Limb (tissue), 2 donors: ENCODE measurements around the gene SLC16A9.
"Not testable (repeated sequence)": the region's sequence is repeated elsewhere in the genome, so short reads cannot be mapped to it uniquely, and the experiment has no call there.

Source experiments
- DNase-seq, 2 donors: peaks; one replicate each; pipeline ENCODE4 v3.0.0-alpha.2; 2016; ENCODE audit errors: extremely low spot score in 2 of 2

Gene SLC16A9

DNA sequence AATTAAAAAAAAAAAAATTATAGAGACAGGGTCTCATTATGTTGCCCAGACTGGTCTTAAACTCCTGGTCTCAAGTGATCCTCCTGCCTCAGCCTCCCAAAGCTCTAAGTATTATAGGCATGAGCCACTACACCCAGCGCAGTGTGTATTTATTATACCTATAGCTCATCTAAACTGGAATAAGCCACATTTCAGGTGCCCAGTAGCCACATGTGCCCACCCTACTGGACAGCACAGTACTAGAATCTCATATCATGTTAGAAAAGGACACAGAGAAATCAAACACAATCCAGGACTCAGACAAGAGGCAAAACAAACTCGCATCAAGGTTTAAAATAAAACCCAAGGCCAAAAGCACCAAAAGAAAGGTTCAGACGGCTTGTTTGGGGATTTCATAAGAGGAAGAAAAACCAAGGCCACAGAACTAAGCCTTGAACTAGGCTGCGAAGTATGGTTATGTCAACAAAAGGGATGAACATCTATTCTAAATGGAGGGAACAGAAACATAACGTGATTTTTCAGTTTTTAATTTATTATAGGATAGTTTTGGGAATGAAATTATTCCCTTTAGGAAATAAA is 32.3 kb downstream of the SLC16A9 start:
- no peak for DNase-seq

DNA sequence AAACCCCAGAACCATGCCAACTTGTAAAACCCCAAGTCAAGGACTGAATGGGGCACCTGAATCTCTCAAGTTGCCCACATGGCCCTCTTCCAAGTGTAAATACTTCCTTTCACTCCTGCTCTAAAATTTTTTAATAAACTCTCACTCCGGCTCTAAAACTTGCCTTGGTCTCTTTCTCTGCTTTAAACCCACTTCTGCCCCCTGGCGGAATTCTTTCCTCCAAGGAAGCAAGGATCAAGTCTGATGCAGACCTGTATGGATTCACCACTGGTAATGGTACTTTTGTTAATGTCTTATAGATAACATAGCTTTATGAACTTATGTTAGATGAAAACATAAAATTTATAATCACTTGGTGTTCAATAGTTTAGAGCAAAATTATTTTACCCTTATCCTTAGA is 33.8 kb downstream of the SLC16A9 start:
- DNase-seq: no peak

DNA sequence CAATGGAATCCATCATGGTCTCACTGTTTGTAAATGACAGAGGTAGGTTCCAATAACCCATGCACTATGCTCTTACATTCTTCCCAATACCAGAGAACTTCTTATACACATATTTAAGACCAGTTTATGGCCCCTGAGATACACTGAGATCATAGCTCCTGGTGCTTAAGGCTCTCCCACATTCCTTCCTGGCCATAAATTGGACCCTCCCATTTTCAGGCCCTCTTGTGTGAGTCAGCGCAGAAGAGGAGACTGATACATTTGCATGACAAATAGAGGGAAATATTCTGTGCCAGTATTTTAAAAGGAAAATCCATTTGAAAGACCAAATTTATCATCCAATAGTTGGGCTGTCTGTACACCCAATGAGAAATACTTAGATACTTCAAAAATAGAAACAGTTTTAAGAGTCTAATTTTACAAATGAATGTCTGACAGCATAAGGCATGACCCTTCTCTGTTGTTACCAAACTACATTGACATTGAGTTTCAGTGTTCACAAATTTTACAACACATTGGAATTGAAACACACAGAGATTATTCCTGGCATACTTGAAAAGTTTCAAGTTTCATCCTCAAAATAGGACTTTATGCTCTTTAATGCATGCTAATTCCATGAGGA is 35.3 kb downstream of the SLC16A9 start:
- peak in 1 of 2 donors; percentile 9 for DNase-seq

DNA sequence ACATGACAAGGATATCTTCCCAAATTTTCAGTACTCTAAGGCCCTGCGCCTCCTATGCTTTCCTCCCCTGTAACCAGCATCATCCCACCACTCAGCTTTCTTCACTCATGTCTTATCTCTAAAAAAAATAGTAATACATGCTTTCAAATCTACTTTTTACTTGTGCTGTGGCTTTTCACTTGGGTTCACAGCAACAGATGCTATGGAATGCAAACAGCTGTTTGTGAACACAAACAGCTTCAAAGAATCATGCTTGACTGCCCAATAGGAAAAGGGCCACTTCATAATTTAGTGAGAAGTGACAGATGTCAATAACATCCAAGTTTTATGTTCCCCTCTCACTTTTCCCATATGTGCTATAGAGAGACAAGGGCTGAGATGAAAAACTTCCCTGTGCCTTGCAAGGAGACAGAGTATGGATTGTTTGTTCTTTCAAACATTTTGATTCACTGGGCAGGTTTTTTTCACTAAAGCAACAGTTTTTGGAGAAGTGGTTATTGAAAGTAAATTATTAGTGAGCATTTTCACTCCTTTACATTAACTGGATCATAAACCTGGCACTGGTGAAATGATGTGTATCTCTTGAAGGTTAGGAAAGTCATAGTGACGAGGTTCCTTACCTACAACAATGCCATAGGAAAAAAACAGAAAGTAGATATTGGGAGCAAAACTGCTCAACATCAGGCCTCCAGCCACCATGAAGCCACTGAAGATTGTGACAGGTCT is 37.3 kb downstream of the SLC16A9 start:
- no peak for DNase-seq

DNA sequence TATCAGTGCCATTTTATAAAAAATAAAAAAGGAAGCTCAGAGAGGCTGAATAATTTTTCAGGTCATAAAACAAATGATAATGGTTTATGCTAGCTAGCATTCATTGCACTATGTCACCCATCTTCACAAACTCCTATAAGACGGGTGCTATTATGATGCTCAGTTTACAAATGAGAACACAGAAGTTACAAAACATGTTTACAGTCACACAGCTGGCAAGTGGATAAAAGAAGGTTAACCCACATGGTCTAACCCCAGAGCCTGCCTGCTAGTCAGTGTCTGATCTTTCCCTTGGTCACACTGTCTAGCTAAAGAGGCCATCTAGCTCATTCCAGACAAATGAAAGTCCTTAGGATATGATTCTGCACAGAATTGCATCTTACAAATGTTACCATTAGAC is 39.4 kb downstream of the SLC16A9 start:
- DNase-seq: no peak

DNA sequence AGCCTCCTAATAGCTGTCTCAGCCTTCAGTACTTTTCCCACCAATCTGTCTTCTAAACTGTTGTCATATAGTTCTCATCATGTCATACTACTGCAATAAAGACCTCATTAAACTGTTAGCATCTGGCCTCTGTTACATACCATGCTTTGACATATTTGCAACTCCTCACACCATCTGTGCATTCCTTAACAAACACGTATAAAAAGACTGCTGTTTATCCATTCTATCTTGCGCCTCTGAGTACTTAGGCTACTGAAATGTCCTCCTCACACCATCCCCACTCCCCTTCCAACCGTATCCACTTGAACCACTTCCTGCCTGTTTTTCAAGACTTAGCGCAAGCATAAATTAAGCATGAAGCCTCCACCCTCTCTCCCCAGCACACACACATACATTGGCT is 41.6 kb downstream of the SLC16A9 start:
- peak in 1 of 2 donors; percentile 15 for DNase-seq

DNA sequence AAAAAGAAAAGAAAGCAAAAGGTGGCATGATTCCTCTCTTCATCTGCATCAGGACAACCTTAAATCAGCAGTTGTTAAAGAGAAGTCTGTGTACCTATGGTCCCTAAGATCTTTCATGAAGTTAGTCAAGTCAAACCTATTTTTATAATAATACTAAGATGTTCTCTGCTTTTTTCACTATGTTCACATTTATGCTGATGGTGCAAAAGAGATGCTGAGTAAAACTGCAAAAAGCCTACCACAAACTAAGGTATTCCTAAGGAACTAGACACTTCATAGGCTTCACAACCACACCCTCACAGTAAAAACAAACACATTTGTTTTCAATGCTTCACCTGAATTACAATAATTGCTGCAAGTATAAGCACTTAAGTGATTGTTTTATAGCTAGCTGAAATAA is 43.3 kb downstream of the SLC16A9 start:
- DNase-seq: no peak

DNA sequence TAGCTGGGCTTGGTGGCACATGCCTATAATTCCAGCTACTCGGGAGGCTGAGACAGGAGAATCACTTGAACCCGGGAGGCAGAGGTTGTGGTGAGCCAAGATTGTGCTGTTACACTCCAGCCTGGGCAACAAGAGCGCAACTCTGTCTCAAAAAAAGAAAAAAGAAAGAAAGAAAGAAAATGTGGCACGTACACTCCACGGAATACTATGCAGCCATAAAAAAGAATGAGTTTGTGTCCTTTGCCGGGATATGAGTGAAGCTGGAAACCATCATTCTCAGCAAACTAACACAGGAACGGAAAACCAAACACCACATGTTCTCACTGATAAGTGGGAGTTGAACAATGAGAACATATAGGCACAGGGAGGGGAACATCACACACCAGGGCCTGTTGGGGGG is 46.4 kb downstream of the SLC16A9 start:
- not testable (repeated sequence) for DNase-seq

DNA sequence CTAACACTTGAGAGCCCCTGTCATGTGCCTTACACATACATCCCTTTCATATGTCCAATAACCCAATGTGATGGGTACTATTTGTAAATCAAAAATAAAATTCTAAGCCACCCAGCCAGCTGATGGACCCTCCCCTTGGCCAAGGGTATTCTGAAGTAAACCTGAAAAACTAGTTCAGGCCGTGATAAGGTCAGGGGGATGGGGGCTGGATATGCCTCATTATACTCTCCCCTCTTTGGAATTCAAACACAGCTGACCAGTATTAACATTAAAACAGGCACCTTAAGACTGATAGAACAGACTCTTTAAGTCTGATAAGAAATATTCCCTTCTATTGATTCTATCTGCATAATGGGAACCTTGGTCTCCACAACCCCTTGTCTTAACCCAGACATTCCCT is 51.9 kb downstream of the SLC16A9 start:
- no peak for DNase-seq

DNA sequence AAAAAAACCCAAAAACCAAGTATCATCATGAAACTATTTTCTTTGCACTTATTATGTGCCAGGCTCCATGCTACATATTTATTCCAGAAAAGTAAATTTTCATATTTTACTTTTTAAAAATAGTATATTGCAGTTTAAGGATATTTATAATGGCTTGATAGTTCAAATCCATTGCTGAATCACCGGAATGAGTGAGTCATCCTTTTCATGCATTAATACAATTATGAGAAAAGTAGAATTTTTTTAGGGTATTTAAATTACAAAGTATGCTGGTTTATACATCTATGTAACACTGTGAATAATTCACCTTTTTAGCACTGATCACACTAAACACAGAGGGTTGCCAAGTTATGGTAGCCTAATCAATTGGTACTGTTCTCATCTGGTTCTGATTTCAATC is 54.3 kb downstream of the SLC16A9 start:
- no peak for DNase-seq

DNA sequence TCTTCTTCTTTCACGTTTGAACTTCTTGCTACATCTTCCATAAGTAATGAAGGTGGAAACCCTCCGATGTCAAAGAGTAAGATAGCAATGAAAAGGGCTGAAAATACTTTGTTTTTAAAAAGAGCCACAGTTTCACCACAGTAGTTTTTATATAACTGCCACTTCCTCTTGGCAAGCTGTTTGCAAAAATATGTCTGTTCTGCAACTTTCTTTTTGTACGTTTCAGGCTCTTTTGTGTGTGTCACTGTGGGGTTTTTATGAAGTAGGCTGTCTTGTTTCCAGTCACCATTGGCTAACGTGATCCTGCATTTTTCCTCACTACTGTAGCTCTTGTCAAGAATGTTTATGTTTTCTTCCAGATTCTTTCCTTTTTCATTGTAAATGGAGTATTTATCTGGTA is 55.6 kb downstream of the SLC16A9 start:
- DNase-seq: no peak

DNA sequence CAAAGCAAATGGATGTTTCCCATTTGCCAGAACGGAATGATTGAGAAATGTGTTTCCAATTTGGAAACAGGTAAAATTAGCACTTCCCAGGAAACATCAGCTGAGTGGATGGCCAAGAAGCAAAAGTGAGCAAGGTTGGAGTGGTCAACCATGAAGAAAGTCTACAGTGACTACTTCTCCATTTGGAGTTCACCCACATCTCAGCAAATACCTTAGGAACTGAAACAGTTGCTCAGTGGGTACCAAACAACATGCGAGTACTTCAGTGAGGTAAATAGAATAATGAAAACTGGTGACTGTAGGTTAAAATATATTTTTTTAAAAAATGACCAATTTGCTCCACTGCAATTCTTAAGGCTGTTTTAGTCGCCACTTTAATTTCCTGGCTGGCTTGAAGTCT is 57.7 kb downstream of the SLC16A9 start:
- no peak for DNase-seq

DNA sequence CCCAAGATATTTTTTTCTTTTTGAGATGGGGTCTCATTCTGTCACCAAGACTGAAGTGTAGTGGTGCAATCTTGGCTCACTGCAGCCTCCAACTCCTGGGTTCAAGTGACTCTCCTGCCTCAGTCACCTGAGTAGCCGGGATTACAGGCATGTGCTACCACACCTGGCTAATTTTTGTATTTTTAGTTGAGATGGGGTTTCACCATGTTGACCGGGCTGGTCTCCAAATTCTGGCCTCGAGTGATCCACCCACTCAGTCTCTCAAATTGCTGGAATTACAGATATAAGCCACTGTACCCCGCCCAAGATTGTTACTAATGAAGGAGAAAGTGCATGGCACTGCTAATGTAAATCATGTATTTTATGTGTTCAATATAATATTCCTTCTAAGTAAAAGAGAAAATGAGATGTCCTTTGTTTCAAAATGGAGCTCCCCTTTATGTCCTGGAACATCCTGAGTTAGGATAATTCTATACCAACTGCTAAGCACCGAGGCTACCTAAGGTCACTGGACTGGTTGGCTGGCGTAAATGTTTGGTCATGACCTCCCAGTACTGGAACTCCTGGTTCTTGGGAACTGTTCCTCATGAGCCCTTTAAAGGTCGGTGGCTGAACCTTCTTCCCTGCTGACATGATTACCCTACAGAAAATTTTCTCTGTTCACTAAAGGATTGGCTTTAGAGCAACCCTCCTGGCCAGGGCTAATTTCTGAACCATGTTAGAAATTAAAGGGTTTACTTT is 59.9 kb downstream of the SLC16A9 start:
- no peak for DNase-seq

DNA sequence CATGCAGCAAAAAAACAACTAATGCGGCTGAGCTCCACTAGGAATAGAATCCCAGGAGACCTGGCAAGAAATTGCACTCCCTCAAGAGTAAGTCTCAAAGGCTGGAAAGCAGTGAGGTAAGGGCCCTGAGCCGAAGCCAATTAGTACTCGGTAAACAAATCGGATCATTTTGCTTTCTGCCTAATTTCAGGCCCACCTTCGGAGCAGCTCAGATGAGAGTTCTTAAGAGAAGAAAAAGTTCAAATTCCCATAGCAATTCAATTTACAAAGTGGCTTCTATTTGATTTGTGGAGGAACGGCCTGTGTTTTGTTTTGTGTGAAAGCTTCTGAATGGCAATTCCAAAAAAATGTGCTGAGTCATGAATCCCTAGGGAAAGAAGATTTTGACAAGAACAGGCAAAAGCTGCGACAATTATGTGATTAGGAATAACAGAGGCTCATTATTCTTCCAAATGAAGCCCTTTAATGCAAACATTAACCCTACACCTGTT is 60.9 kb downstream of the SLC16A9 start:
- DNase-seq: no peak

DNA sequence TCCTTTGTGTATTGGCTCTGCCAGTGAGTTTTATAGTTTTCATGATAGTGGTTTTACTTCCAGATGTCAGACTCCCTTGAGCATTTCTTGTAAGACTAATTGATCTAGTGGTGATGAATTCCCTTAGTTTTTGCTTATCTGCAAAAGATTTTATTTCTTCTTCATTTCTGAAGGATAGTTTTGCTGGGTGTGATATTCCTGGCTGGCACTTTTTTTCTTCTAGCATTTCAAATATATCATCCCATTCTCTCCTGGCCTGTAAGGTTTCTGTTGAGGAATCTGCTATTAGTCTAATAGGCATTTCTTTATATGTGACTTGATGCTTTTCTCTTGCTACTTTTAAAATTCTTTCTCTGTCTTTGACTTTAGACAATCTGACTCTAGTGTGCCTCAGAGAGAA is 64.8 kb downstream of the SLC16A9 start:
- no peak for DNase-seq

DNA sequence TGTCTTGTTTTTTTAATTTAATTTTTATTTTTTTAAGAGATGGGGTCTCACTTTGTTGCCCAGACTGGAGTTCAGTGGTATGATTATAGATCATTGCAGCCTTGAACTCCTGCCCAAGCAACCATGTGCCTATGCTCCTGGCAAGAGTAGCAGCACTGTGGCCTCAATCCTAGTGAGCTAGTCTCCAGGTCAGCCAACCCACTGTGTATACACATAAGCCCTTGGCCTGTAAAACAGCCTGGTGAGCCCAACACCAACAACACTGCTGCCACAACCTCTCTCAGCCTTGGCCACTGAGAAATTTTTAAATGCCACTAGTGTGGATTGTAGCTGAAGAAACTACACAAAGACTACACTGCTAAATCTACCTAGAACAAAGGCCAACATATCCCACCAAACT is 68.0 kb downstream of the SLC16A9 start:
- not testable (repeated sequence) for DNase-seq

DNA sequence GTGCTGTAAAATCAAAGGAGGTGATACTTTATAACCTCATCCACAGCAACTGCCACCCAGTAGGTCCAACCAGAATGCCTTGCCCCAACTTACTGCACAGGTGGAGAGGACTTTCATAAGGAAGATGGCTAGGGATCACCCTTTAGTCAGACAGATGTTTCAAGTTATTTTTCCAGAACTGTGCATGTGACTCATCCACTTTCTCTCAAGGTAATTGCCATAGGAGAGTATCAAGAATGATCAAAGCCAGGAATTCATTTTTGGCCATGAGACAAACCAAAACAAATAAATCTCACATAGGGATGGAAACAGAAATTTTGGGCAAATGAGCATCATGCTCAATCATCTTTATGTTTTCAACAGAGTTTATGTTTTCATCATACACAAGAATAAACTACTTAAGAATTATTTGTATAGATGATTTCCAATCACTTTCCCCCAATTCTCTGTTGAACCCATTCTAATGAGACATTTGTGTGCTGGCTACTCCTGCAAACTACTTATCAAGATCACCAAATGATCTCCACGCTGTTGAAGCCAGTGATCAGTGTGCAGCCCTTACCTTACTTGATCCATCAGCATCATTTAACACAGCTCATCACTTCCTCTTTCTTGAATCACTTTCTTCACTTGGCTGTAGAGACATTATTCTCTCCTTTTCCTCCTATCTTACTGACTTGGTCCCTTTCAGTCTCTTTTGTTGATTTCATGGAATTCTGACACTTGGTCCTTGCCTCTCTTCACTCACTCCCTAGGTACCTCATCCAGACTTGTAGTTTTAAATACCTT is 74.0 kb downstream of the SLC16A9 start:
- no peak for DNase-seq

DNA sequence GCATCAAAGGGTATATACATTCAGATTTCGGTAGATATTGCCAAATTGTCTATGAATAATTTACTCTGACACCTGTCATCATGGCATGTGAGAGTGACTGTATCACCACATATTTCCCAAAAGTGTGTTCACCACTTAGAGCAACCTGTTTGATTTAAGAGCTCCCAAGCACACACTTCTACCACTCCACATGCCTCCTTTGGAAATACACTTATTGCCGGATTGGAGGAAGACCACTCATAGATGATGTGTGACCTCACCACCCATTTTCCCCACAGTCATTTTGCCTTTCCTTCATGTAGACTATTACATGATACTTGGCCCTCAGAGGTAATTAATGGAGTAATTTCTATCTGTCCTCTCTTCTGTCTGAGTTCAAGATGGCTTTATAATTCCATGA is 75.5 kb downstream of the SLC16A9 start:
- DNase-seq: no peak

DNA sequence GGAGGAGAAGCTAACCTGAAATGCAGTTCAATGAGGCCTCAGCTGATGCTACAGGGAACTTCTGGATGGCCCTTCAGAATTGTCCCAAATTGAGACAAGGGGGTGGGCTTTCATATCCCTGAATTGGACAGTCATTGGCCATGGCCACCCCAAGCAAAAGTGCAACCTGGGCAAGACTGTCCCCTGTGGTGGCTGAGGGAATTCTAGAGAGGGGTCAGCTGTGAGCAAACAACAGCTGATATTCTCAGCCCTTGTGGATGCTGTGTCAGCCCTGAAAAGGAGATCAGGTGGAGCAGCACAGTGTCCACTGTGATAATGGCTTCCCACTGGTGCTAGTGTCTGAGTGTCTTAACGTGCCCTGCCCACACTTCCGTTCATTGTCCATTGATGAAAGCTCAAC is 76.6 kb downstream of the SLC16A9 start:
- DNase-seq: no peak

DNA sequence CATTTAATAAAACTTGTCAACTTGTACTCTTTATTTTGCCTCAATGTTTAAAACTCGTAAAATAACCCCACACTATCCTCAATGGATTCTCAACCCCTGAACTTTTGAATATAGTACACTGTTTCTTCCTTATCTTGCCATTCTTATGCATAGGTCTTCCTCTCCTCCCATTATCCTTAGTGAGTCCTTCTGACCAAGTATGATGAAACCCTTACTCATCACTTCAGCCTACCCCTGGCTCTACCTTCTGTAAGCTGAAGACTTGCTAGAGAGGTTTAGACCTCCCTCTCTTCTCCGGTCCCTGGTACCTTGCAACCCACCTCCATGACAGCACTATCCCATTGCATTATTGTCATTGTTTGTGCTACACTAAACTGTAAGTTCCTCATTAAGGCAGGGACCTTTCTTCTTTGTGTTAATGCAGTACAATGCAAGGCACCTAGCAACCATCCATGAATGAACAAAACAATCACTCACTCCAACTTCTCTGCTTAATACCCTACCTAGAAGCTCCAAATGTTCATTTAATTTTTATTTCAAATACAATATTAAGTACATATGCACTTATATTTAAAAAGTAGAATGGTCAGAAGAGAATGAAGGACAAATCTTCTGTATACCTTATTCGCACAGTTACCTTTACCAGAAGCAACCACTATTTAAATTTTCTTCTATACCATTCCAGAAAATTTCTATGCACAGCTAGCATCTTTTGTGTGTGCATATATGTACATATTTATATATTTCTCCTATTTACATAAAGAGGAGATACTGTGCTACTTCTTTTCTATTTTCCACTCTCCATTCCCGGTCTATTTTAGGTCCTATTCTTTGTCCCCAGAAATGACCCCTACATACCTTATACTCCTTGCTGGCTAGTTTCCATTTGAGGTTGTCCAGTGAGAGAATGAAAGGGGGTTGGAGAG is 77.5 kb downstream of the SLC16A9 start:
- no peak for DNase-seq
